Aorta (tissue), 5 donors: ENCODE measurements around the gene TMEM225. TPM values are rescaled to one million over a fixed set of nuclear protein-coding genes. Genes with fewer than 3 reads are reported as not detected.

Source experiments
- ATAC-seq: fragments of 200-7000 bp; cut with Tn5 transposase; one replicate; pipeline ENCODE4 v1.9.1; 2022; ENCODE audit warnings: moderate library complexity; ENCODE audit not compliant: low FRiP score
- DNase-seq, 2 donors: peaks; one replicate each; pipeline ENCODE4 v3.0.0-alpha.2; 2020
- H3K27ac ChIP-seq, 2 donors: one replicate each; pipeline ENCODE4 v1.5.1; 2013; ENCODE audit warnings: low read length in 2 of 2, mild to moderate bottlenecking in 2 of 2, moderate library complexity in 2 of 2, control low read depth in 1 of 2, inconsistent platforms in 1 of 2, low read depth in 1 of 2
- H3K27me3 ChIP-seq, 2 donors: one replicate each; pipeline ENCODE4 v1.6.1; 2013; ENCODE audit warnings: control low read depth in 1 of 2, low read length in 1 of 2, mild to moderate bottlenecking in 1 of 2, moderate library complexity in 1 of 2; ENCODE audit not compliant: insufficient read depth in 2 of 2, control insufficient read depth in 1 of 2
- H3K36me3 ChIP-seq, 2 donors: one replicate each; pipeline ENCODE4 v1.6.1; 2013; ENCODE audit warnings: control low read depth in 1 of 2, low read length in 1 of 2, mild to moderate bottlenecking in 1 of 2; ENCODE audit not compliant: insufficient read depth in 2 of 2, control insufficient read depth in 1 of 2
- H3K4me1 ChIP-seq, 2 donors: one replicate each; pipeline ENCODE4 v1.6.1; 2013; ENCODE audit warnings: low read length in 2 of 2, control low read depth in 1 of 2, mild to moderate bottlenecking in 1 of 2, moderate library complexity in 1 of 2; ENCODE audit not compliant: insufficient read depth in 2 of 2, control insufficient read depth in 1 of 2
- H3K4me3 ChIP-seq, 2 donors: one replicate each; pipeline ENCODE4 v1.5.1; 2013; ENCODE audit warnings: low read length in 2 of 2, control low read depth in 1 of 2, mild to moderate bottlenecking in 1 of 2
- H3K9me3 ChIP-seq: one replicate; pipeline ENCODE4 v1.6.1; 2013; ENCODE audit warnings: mild to moderate bottlenecking, low read length; ENCODE audit not compliant: control insufficient read depth
- WGBS, 2 donors: extraction: QIAGEN DNeasy Blood & Tissue Kit; methylation state at CpG; one replicate each; pipeline ENCODE4 v1.1.7; 2013; 5-methylcytosine and 5-hydroxymethylcytosine counted together
- intact Hi-C, 2 donors: fragments of 100-400 bp; cut with DNase I; formaldehyde crosslinking; loops; one replicate each; pipeline versions ENCODE4 v1.14.2 to v1.15.0; 2022
- polyA plus RNA-seq, 2 donors: library from polyadenylated mRNA; stranded (reverse); fragments of 200-250 nt; gene quantifications; one replicate each; pipeline ENCODE4 v1.2.3, GENCODE V29; 2013
- total RNA-seq, 2 donors: library from RNA; stranded (reverse); fragmentation: NEBNext Ultra II Directional; extraction: Animal tissue kit (Norgen Biotek cat#: 25700); gene quantifications; one replicate each; pipeline ENCODE4 v1.2.1, GENCODE V29; 2021
- donor health status: healthy with polysubstance abuse.
- donor health status: Bipolar disorder and iron deficiency.
- donor health status: DM: no; HTN: no; CAD: no.
- donor health status: DM: no; HTN: no; CAD: no.
- donor health status: DM: yes; HTN: yes; CAD: no.

The TMEM225 gene
- total and polyA plus RNA-seq, 4 donors = not detected

DNA sequence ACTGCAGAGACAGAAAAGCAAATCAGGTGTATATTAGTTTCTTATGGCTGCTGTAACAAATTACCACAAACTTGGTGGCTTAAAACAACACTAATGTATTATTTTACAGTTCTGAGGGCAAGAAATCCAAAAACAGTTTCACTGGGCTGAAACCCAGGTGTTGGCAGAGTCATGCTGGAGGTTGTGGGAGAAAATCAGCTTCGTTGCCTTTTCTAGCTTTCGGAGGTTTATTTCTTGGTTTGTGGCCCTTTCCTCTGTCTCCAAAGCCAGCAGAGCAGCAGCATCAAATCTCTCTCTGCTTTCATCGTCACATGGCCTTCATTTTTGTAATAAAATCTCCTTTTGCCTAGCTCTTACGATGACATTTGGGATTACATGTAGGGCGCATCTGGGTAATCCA lies 46.3 kb downstream of the TMEM225 start:
- DNase-seq (no peak), ATAC-seq (no peak)
- Histone ChIP-seq H3K4me1 (no peaks in the 10 kb centered on the region), H3K9me3 (peaks cover 1% of the 10 kb centered on the region), H3K27ac (no peak overlapping the region), H3K4me3 (no peak overlapping the region), H3K27me3 (no peaks in the 10 kb centered on the region), H3K36me3 (no peaks in the 10 kb centered on the region)
- intact Hi-C loops = no loop called here
- WGBS, 2 donors = 83 to 87% methylated on average over 5 of the region's 5 CpGs

DNA sequence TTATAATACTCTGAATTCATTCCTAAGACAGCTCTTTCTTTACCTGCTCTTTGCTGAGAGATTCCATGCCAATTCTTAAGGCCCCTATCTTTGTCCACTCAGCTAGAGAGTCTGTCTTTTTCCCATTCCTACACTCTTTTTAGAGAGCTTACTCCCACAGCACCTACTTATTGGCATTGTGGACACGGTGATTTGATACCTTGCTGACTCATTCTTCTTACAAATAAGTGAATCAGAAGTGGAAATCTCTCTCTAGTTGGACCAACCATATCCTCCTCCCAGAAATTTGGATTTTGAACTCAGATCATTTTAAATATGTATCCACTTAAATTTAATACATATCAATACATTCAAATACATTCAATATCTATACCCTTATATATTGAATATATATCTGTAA lies 46.8 kb downstream of the TMEM225 start:
- no peak for ATAC-seq
- intact Hi-C loops = no loop called here
- Histone ChIP-seq H3K4me1 (no peaks in the 10 kb centered on the region), H3K4me3 (no peak overlapping the region), H3K27me3 (no peaks in the 10 kb centered on the region), H3K36me3 (no peaks in the 10 kb centered on the region), H3K27ac (no peak overlapping the region), H3K9me3 (peaks cover 1% of the 10 kb centered on the region)
- DNase-seq = no peak
- WGBS, 2 donors = 65 to 69% methylated on average over 1 of the region's 1 CpG

DNA sequence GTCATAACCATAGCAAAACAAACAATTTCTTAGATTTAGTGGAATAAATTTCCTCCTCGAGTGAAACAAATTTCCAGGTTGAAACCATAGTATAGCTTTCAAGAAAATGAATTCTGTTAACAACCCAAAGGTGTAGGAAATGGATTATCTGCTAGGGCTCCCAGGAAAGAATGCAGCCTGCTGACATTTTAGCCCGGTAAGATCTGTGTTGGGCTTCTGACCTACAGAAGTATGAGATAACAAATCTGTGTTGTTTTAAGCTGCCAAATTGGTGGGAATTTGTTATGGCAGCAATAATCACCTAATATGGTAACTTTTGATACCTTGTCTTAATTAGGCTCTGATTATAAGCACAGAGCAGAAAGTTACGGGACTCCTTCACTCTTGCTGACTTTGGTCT lies 47.3 kb downstream of the TMEM225 start:
- Histone ChIP-seq H3K27me3 (no peaks in the 10 kb centered on the region), H3K27ac (no peak overlapping the region), H3K4me3 (no peak overlapping the region), H3K4me1 (no peaks in the 10 kb centered on the region), H3K36me3 (no peaks in the 10 kb centered on the region), H3K9me3 (peaks cover 1% of the 10 kb centered on the region)
- DNase-seq (no peak), ATAC-seq (no peak)
- intact Hi-C loops = no loop called here
- WGBS, 2 donors = 27 to 29% methylated on average over 3 of the region's 3 CpGs

DNA sequence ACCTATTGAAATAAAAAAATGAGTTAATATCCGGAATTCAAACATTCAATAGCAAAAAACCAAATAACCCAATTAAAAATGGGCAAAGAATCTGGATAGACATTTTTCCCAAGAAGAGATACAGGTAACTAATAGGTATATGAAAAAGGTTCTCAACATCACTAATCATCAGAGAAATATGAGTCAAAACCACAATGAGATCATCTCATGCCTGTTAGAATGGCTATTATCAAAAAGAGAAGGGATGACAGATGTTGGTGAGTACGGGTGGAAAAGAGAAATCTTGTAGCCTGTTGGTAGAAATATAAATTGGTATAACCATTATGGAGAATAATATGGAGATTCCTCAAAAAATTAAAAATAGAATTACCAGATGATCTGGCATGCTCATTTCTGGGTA lies 52.4 kb downstream of the TMEM225 start:
- whole genome bisulfite sequencing, 2 donors = 71 to 77% methylated on average over 2 of the region's 2 CpGs
- no peak for ATAC-seq
- intact Hi-C loops = no loop called here
- H3K36me3 ChIP-seq = no peaks in the 10 kb centered on the region
- H3K9me3 ChIP-seq = no peaks in the 10 kb centered on the region
- no peak overlapping the region for H3K4me3 ChIP-seq
- H3K4me1 ChIP-seq = no peaks in the 10 kb centered on the region
- no peaks in the 10 kb centered on the region for H3K27me3 ChIP-seq
- DNase-seq = no peak
- no peak overlapping the region for H3K27ac ChIP-seq

Other genes with a start within 250 kb of the TMEM225 start
- 1 to 10 TPM in 1 of 2 donors, under 1 TPM in 1; 0.16 to 1.3 TPM for gene SCN3B, start 231.0 kb downstream of the TMEM225 start, total RNA-seq
- under 1 TPM in 1 of 2 donors, not detected in 1; 0.08 TPM for gene SCN3B, start 231.0 kb downstream of the TMEM225 start, polyA plus RNA-seq
- 1 to 10 TPM; 8.6 to 8.7 TPM for gene ZNF202, start 144.0 kb downstream of the TMEM225 start, total RNA-seq
- 1 to 10 TPM; 1.9 to 6.5 TPM for gene ZNF202, start 144.0 kb downstream of the TMEM225 start, polyA plus RNA-seq
- gene OR6X1, start 131.2 kb downstream of the TMEM225 start, total RNA-seq = not detected
- gene OR6X1, start 131.2 kb downstream of the TMEM225 start, polyA plus RNA-seq = not detected
- not detected for gene OR6M1, start 79.3 kb downstream of the TMEM225 start, total RNA-seq
- not detected for gene OR6M1, start 79.3 kb downstream of the TMEM225 start, polyA plus RNA-seq
- gene OR8D4, start 16.5 kb upstream of the TMEM225 start, total RNA-seq = not detected
- not detected for gene OR8D4, start 16.5 kb upstream of the TMEM225 start, polyA plus RNA-seq
- gene OR4D5, start 53.9 kb upstream of the TMEM225 start, total RNA-seq = not detected
- gene OR4D5, start 53.9 kb upstream of the TMEM225 start, polyA plus RNA-seq = not detected
- not detected for gene OR6T1, start 58.2 kb upstream of the TMEM225 start, total RNA-seq
- not detected for gene OR6T1, start 58.2 kb upstream of the TMEM225 start, polyA plus RNA-seq
- not detected for gene OR10S1, start 92.1 kb upstream of the TMEM225 start, total RNA-seq
- gene OR10S1, start 92.1 kb upstream of the TMEM225 start, polyA plus RNA-seq = not detected
- not detected for gene OR10G6, start 109.5 kb upstream of the TMEM225 start, total RNA-seq
- gene OR10G6, start 109.5 kb upstream of the TMEM225 start, polyA plus RNA-seq = not detected
- not detected for gene OR10G4, start 127.3 kb upstream of the TMEM225 start, total RNA-seq
- not detected for gene OR10G4, start 127.3 kb upstream of the TMEM225 start, polyA plus RNA-seq
- not detected for gene OR10G9, start 137.3 kb upstream of the TMEM225 start, total RNA-seq
- gene OR10G9, start 137.3 kb upstream of the TMEM225 start, polyA plus RNA-seq = not detected
- gene OR10G8, start 141.1 kb upstream of the TMEM225 start, total RNA-seq = not detected
- gene OR10G8, start 141.1 kb upstream of the TMEM225 start, polyA plus RNA-seq = not detected
- gene OR10G7, start 155.7 kb upstream of the TMEM225 start, total RNA-seq = not detected
- gene OR10G7, start 155.7 kb upstream of the TMEM225 start, polyA plus RNA-seq = not detected
- gene VWA5A, start 229.8 kb upstream of the TMEM225 start, total RNA-seq = 10 to 100 TPM; 24.5 to 56.7 TPM
- gene VWA5A, start 229.8 kb upstream of the TMEM225 start, polyA plus RNA-seq = 10 to 100 TPM in 1 of 2 donors, 1 to 10 TPM in 1; 9.9 to 27.8 TPM